Small intestine (tissue), 7 donors: ENCODE measurements around the gene OSBP2. TPM values are rescaled to one million over a fixed set of nuclear protein-coding genes. Genes with fewer than 3 reads are reported as not detected.

Experiments
- DNase-seq, 2 donors: peaks; one replicate each; pipeline versions ENCODE4 v3.0.0 to v3.0.0-alpha.2; 2013
- FAIRE-seq: peaks from 2 replicates; lab custom pipeline; 2012; peaks lifted over from hg19 to GRCh38; lab: Jason Lieb, UNC
- H3K27ac ChIP-seq, 3 donors: one replicate each; pipeline ENCODE4 v1.5.1; 2013; ENCODE audit warnings: low read length in 2 of 3, mild to moderate bottlenecking in 2 of 3, control low read depth in 1 of 3, inconsistent platforms in 1 of 3, low read depth in 1 of 3, moderate library complexity in 1 of 3
- H3K27me3 ChIP-seq, 3 donors: one replicate each; pipeline ENCODE4 v1.6.1; 2013; ENCODE audit warnings: low read length in 3 of 3, inconsistent platforms in 1 of 3; ENCODE audit not compliant: control insufficient read depth in 3 of 3, insufficient read depth in 3 of 3
- H3K36me3 ChIP-seq, 3 donors: one replicate each; pipeline ENCODE4 v1.6.1; 2013; ENCODE audit warnings: low read length in 3 of 3, inconsistent platforms in 1 of 3, low read depth in 1 of 3, mild to moderate bottlenecking in 1 of 3, moderate library complexity in 1 of 3; ENCODE audit not compliant: control insufficient read depth in 3 of 3, insufficient read depth in 2 of 3
- H3K4me1 ChIP-seq, 3 donors: one replicate each; pipeline ENCODE4 v1.6.1; 2013; ENCODE audit warnings: low read length in 2 of 3, inconsistent platforms in 1 of 3, low read depth in 1 of 3, mild to moderate bottlenecking in 1 of 3, moderate library complexity in 1 of 3; ENCODE audit not compliant: control insufficient read depth in 3 of 3, insufficient read depth in 2 of 3
- H3K4me3 ChIP-seq, 3 donors: one replicate each; pipeline ENCODE4 v1.5.1; 2013; ENCODE audit warnings: low read length in 3 of 3, control low read depth in 1 of 3, inconsistent platforms in 1 of 3, low read depth in 1 of 3, mild to moderate bottlenecking in 1 of 3, moderate library complexity in 1 of 3
- H3K9me3 ChIP-seq, 2 donors: one replicate each; pipeline ENCODE4 v1.6.1; 2013; ENCODE audit warnings: low read depth in 1 of 2, low read length in 1 of 2; ENCODE audit not compliant: control insufficient read depth in 2 of 2, insufficient read depth in 1 of 2
- WGBS, 3 donors: extraction: QIAGEN DNeasy Blood & Tissue Kit; methylation state at CpG; one replicate each; pipeline ENCODE4 v1.1.7; 2013; 5-methylcytosine and 5-hydroxymethylcytosine counted together
- polyA plus RNA-seq, 4 donors: library from polyadenylated mRNA; stranded (reverse) in 3 of 4; unstranded in 1 of 4; fragments of 200-250 nt in 3 of 4; fragments of 120-200 nt in 1 of 4; gene quantifications; one replicate each; pipeline versions ENCODE4 v1.2.1 to v1.2.3, GENCODE V29; 2013
- donor health status: healthy with polysubstance abuse.
- donor health status: control.
- donor health status: control.
- donor health status: Bipolar disorder and iron deficiency.
- donor health status: healthy.

Gene OSBP2
- polyA plus RNA-seq, 4 donors: 1.3 to 99.3 (median 1.8) TPM

DNA sequence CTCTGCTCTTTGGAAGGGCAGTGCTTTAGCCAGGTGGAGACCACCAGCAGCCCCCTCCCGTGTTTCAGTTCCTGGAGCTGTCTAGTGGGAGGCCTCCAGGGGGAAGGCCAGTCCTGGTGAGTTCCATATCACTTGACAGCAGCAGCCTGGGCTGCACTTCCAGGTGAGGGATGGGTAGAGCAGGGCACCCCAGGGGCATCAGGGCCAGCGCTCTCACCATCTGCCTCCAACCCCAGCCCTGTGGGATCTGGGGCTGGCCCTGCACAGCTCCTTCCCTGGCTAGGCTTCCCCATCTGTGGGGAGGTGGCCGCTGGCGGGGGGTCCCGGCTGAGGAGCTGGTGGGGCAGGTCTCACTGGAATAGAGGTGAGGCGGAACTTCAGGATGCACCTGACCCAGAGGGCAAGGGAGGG is 213.4 kb downstream of the OSBP2 start:
- H3K9me3 ChIP-seq: peaks cover 0 to 3% of the 10 kb centered on the region in 2 donors
- H3K27ac ChIP-seq: no peak overlapping the region
- FAIRE-seq (no peak), DNase-seq (no peak)
- H3K27me3 ChIP-seq: no peaks in the 10 kb centered on the region
- 90 to 91% (median 91%) methylated on average over 6 of the region's 6 CpGs for WGBS, 3 donors
- H3K36me3 ChIP-seq: peaks cover 0 to 51% (median 2%) of the 10 kb centered on the region in 3 donors
- no peaks in the 10 kb centered on the region for H3K4me1 ChIP-seq
- H3K4me3 ChIP-seq: no peak overlapping the region

DNA sequence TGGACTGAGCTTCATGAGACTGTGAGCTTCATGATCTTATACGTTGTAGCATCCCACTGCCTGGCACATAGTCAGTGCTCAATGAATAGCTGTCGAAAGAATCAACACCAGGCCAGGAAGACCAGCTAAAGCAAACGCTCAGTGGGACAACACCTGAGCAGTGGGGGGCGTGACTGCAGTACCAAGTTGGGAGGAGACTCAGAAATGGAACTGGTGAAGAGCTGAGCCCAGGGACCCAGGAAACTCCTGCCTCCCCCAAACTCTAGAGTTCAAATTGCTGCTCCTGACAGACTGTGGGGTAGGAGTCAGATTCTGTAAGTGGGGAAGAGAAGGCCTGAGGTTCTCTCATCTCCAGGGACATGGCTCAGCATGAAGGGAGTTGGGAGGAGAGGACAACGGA is 214.6 kb downstream of the OSBP2 start:
- H3K9me3 ChIP-seq: peaks cover 0 to 3% of the 10 kb centered on the region in 2 donors
- WGBS, 3 donors: 90 to 94% (median 92%) methylated on average over 5 of the region's 5 CpGs
- no peaks in the 10 kb centered on the region for H3K4me1 ChIP-seq
- no peak overlapping the region for H3K27ac ChIP-seq
- no peak overlapping the region for H3K4me3 ChIP-seq
- no peaks in the 10 kb centered on the region for H3K27me3 ChIP-seq
- FAIRE-seq: no peak
- DNase-seq: no peak
- H3K36me3 ChIP-seq: peaks cover 0 to 41% (median 2%) of the 10 kb centered on the region in 3 donors

DNA sequence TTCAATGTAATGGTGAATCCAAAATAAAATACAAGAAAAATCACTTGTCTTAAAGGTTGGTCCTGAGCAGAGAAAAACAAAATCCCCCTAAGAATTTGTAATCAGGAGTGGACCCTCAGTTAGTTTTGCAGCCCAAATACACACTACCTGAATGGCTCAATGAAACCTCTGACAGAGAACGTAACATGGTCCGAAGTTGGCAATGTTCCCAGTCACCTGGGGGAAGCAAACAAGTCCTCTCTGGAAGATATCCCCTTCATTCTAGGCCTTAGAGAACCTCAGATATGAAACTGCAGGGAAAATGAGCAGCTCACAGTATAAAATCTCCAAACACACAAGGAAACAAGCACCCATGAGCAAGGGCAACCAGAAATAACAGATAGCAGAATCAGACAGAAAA is 215.7 kb downstream of the OSBP2 start:
- Histone ChIP-seq H3K27me3 (no peaks in the 10 kb centered on the region), H3K27ac (no peak overlapping the region), H3K4me3 (no peak overlapping the region), H3K36me3 (peaks cover 0 to 35% (median 2%) of the 10 kb centered on the region in 3 donors), H3K4me1 (no peaks in the 10 kb centered on the region), H3K9me3 (peaks cover 0 to 6% of the 10 kb centered on the region in 2 donors)
- 83 to 87% (median 83%) methylated on average over 2 of the region's 2 CpGs for WGBS, 3 donors
- FAIRE-seq (no peak), DNase-seq (no peak)

DNA sequence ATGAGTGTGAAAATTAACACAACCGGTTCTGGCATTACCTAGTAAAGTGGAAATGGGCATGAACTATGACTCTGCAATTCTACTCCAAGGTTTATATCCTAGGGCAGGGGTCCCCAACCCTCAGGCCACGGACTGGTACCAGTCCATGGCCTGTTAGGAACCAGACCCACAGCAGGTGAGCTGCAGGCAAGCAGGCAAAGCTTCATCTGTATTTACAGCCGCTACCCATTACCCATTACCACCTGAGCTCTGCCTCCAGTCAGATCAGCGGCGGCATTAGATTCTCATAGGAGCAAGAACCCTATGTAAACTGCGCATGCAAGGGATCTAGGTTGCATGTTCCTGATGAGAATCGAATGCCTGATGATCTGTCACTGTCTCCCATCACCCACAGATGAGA is 224.1 kb downstream of the OSBP2 start:
- FAIRE-seq (no peak), DNase-seq (no peak)
- peaks cover 0 to 3% of the 10 kb centered on the region in 2 donors for H3K9me3 ChIP-seq
- no peak overlapping the region for H3K27ac ChIP-seq
- WGBS, 3 donors: 86 to 91% (median 90%) methylated on average over 7 of the region's 7 CpGs
- H3K36me3 ChIP-seq: peaks cover 0 to 8% (median 0%) of the 10 kb centered on the region in 3 donors
- peaks cover 0 to 5% (median 0%) of the 10 kb centered on the region in 3 donors for H3K4me1 ChIP-seq
- H3K27me3 ChIP-seq: no peaks in the 10 kb centered on the region
- no peak overlapping the region for H3K4me3 ChIP-seq

DNA sequence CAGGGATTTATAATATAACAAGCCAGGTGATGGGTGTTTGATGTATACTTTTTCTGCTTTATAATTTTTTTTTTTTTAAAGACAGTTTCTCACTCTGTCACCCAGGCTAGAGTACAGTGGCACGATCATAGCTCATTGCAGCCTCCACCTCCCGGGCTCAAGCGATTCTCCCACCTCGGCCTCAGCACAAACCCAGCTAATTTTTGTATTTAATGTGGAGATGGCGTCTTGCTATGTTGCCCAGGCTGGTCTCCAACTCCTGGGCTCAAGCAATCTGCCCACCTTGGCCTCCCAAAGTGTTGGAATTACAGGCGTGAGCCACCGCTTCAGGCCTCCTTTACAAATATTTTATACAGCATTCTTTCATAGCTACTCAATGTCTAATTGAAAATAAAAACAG is 225.3 kb downstream of the OSBP2 start:
- Histone ChIP-seq H3K27me3 (no peaks in the 10 kb centered on the region), H3K9me3 (peaks cover 0 to 2% of the 10 kb centered on the region in 2 donors), H3K36me3 (peaks cover 0 to 15% (median 0%) of the 10 kb centered on the region in 3 donors), H3K4me3 (no peak overlapping the region), H3K4me1 (peaks cover 0 to 5% (median 0%) of the 10 kb centered on the region in 3 donors), H3K27ac (no peak overlapping the region)
- no peak for DNase-seq
- 78 to 86% (median 85%) methylated on average over 7 of the region's 7 CpGs for WGBS, 3 donors
- no peak for FAIRE-seq

DNA sequence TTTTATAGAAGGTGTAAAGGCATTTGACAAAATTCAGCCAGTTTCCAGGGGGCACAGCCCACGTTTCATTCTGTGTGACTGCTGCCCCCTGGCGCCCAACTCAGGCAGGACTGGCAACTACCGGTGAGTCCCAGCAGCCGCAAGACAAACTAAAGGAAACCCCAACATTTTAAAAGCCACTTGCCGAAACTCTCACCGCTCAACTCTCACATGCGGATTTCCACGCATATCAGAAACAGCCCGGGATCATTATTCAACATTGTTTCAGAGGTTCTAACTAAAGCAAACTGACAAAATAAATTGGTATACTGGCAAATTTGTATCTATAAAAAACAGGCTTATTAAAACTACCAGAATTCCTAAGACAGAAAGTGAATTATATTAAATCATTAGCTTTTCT is 225.7 kb downstream of the OSBP2 start:
- no peak overlapping the region for H3K27ac ChIP-seq
- H3K9me3 ChIP-seq: no peaks in the 10 kb centered on the region
- DNase-seq: peak; percentile 67 to 76
- WGBS, 3 donors: 1 to 2% (median 1%) methylated on average over 9 of the region's 9 CpGs
- H3K27me3 ChIP-seq: no peaks in the 10 kb centered on the region
- H3K4me1 ChIP-seq: peaks cover 0 to 5% (median 0%) of the 10 kb centered on the region in 3 donors
- no peak overlapping the region for H3K4me3 ChIP-seq
- H3K36me3 ChIP-seq: peaks cover 0 to 18% (median 0%) of the 10 kb centered on the region in 3 donors
- FAIRE-seq: no peak

DNA sequence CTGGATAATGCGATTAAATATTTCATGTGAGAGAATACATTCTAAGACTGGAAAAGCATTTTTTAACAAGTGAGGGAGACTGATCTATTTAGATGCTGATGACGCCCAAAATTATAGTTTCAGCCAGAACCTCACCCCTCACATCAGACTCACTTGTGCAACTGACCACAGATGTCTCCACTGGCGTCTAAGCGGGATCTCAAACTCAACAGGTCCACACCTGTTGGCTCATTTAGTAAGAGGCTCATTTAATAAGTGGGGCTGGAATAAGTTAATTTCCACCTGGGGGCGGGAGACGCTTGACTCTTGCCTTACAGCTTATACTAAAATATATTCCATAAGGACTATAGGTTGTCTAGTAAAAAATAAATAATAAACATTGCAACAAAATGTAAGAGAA is 226.4 kb downstream of the OSBP2 start:
- DNase-seq: peak in 1 of 2 donors; percentile 10
- FAIRE-seq: no peak
- WGBS, 3 donors: 43 to 64% (median 52%) methylated on average over 6 of the region's 6 CpGs
- peaks cover 0 to 24% (median 2%) of the 10 kb centered on the region in 3 donors for H3K36me3 ChIP-seq
- H3K9me3 ChIP-seq: no peaks in the 10 kb centered on the region
- no peaks in the 10 kb centered on the region for H3K27me3 ChIP-seq
- H3K4me3 ChIP-seq: peak overlapping the region in 2 of 3 donors; percentile 26 to 43
- H3K27ac ChIP-seq: no peak overlapping the region
- peaks cover 0 to 5% (median 0%) of the 10 kb centered on the region in 3 donors for H3K4me1 ChIP-seq

DNA sequence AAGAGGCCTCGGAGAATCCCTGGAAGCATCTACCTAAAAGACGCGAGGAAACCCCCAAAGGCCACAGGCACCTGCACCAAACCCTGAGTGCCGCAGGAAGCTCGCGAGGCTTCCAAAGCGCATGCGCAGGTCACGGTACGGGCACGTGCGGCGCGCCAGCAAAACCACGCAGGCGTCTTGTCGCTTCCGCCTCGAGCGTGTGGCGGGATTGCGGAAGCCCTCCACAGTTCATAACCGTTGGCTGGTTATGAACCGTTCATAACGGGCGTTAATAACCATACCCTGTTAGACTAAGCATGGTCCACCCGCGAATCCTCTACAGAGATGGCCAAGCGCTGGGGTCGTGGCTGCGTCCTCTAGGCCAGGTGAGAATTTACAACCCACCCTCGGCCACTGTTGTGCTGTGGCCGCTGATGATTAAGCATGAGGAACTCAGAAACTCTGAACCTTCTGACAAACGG is 227.5 kb downstream of the OSBP2 start:
- no peak for FAIRE-seq

More for the DNA sequence above, 227.5 kb downstream of the OSBP2 start:
- Histone ChIP-seq H3K27me3 (no peaks in the 10 kb centered on the region), H3K36me3 (peaks cover 0 to 34% (median 4%) of the 10 kb centered on the region in 3 donors), H3K27ac (peak overlapping the region in 1 of 3 donors; percentile 34), H3K9me3 (no peaks in the 10 kb centered on the region), H3K4me1 (peaks cover 0 to 5% (median 0%) of the 10 kb centered on the region in 3 donors), H3K4me3 (peak overlapping the region in 1 of 3 donors; percentile 43)
- DNase-seq: peak; percentile 70 to 76
- 52 to 61% (median 54%) methylated on average over 34 of the region's 34 CpGs for WGBS, 3 donors
